ENCODE data around the gene CBX7.

The CBX7 gene

GRCh38 chr22:39128508-39128907, 24.0 kb downstream of the CBX7 start:
- H3K4me3 ChIP-seq (ENCODE audit: low read depth, low read length): no peak overlapping the region

GRCh38 chr22:39125622-39126021, 26.9 kb downstream of the CBX7 start:
- H3K4me3 ChIP-seq (ENCODE audit: low read depth, low read length): no peak overlapping the region

- no peak overlapping the region for H3K4me3 ChIP-seq (ENCODE audit: low read depth, low read length)
Measured at GRCh38 chr22:39123751-39124581, 28.5 kb downstream of the CBX7 start.

- H3K4me3 ChIP-seq (ENCODE audit: low read depth, low read length): no peak overlapping the region
Measured at GRCh38 chr22:39122772-39123470, 29.6 kb downstream of the CBX7 start.

- no peak overlapping the region for H3K4me3 ChIP-seq (ENCODE audit: low read depth, low read length)
Measured at GRCh38 chr22:39120983-39121382, 31.5 kb downstream of the CBX7 start.

GRCh38 chr22:39117585-39118191, 34.8 kb downstream of the CBX7 start:
- H3K4me3 ChIP-seq (ENCODE audit: low read depth, low read length): no peak overlapping the region

- H3K4me3 ChIP-seq (ENCODE audit: low read depth, low read length): no peak overlapping the region
Measured at GRCh38 chr22:39115977-39116621, 36.4 kb downstream of the CBX7 start.

GRCh38 chr22:39115570-39115969, 36.9 kb downstream of the CBX7 start:
- H3K4me3 ChIP-seq (ENCODE audit: low read depth, low read length): no peak overlapping the region

- no peak overlapping the region for H3K4me3 ChIP-seq (ENCODE audit: low read depth, low read length)
Measured at GRCh38 chr22:39114112-39114511, 38.4 kb downstream of the CBX7 start.

GRCh38 chr22:39110631-39111561, 41.6 kb downstream of the CBX7 start:
- H3K4me3 ChIP-seq (ENCODE audit: low read depth, low read length): no peak overlapping the region

- H3K4me3 ChIP-seq (ENCODE audit: low read depth, low read length): no peak overlapping the region
Measured at GRCh38 chr22:39109361-39109760, 43.1 kb downstream of the CBX7 start.

- no peak overlapping the region for H3K4me3 ChIP-seq (ENCODE audit: low read depth, low read length)
Measured at GRCh38 chr22:39108487-39108886, 44.0 kb downstream of the CBX7 start.

- no peak overlapping the region for H3K4me3 ChIP-seq (ENCODE audit: low read depth, low read length)
Measured at GRCh38 chr22:39106326-39106725, 46.2 kb downstream of the CBX7 start.

- H3K4me3 ChIP-seq (ENCODE audit: low read depth, low read length): no peak overlapping the region
Measured at GRCh38 chr22:39103431-39103830, 49.0 kb downstream of the CBX7 start.

GRCh38 chr22:39101226-39101625, 51.3 kb downstream of the CBX7 start:
- no peak overlapping the region for H3K4me3 ChIP-seq (ENCODE audit: low read depth, low read length)

GRCh38 chr22:39098576-39098975, 53.9 kb downstream of the CBX7 start:
- no peak overlapping the region for H3K4me3 ChIP-seq (ENCODE audit: low read depth, low read length)

- no peak overlapping the region for H3K4me3 ChIP-seq (ENCODE audit: low read depth, low read length)
Measured at GRCh38 chr22:39098026-39098425, 54.5 kb downstream of the CBX7 start.

GRCh38 chr22:39097098-39098020, 55.1 kb downstream of the CBX7 start, which contains the start of gene APOBEC3H:
Gene APOBEC3H, plus strand, starts transcription at chr22:39097244. Its CDS starts 3,035 bp downstream, at chr22:39100279.
- H3K4me3 ChIP-seq (ENCODE audit: low read depth, low read length): no peak within 1 kb of the TSS

- H3K4me3 ChIP-seq (ENCODE audit: low read depth, low read length): no peak overlapping the region
Measured at GRCh38 chr22:39095971-39096370, 56.5 kb downstream of the CBX7 start.
